Hepatocyte (in vitro differentiated cells): ENCODE measurements around the gene GPR55. TPM values are rescaled to one million over a fixed set of nuclear protein-coding genes. Genes with fewer than 3 reads are reported as not detected.

ENCODE experiments used
- DNase-seq: peaks from one replicate; pipeline ENCODE4 v3.0.0-alpha.2; 2016; ENCODE audit warnings: low spot score
- H2AFZ ChIP-seq: fragments of 200-600 bp; sonication (generic); 2 replicates; pipeline ENCODE4 v1.6.0; 2016; ENCODE audit warnings: antibody characterized with exemption, mild to moderate bottlenecking
- H3K27ac ChIP-seq: fragments of 200-600 bp; sonication (generic); 2 replicates; pipeline ENCODE4 v1.5.1; 2016; ENCODE audit warnings: mild to moderate bottlenecking
- H3K27me3 ChIP-seq: fragments of 200-600 bp; sonication (generic); 2 replicates; pipeline ENCODE4 v1.6.1; 2016
- H3K36me3 ChIP-seq: fragments of 200-600 bp; sonication (generic); replicated peaks from 2 replicates; pipeline ENCODE4 v1.5.1; 2016; ENCODE audit warnings: low read depth; ENCODE audit not compliant: insufficient read depth
- H3K4me1 ChIP-seq: fragments of 200-600 bp; sonication (generic); 2 replicates; pipeline ENCODE4 v1.5.1; 2016; ENCODE audit warnings: mild to moderate bottlenecking, moderate library complexity; ENCODE audit not compliant: insufficient read depth
- H3K4me2 ChIP-seq: fragments of 200-600 bp; sonication (generic); 2 replicates; pipeline ENCODE4 v1.6.0; 2016
- H3K4me3 ChIP-seq: fragments of 200-600 bp; sonication (generic); 2 replicates; pipeline ENCODE4 v1.5.1; 2016; ENCODE audit warnings: mild to moderate bottlenecking
- H3K79me2 ChIP-seq: fragments of 200-600 bp; sonication (generic); 2 replicates; pipeline ENCODE4 v1.6.0; 2017; ENCODE audit warnings: mild to moderate bottlenecking
- H3K9me2 ChIP-seq: fragments of 200-600 bp; sonication (generic); replicated peaks from 2 replicates; pipeline ENCODE4 v1.6.0; 2017; ENCODE audit warnings: mild to moderate bottlenecking; ENCODE audit not compliant: insufficient read depth
- H3K9me3 ChIP-seq: fragments of 200-600 bp; sonication (generic); 2 replicates; pipeline ENCODE4 v1.5.1; 2016; ENCODE audit warnings: low read depth, mild to moderate bottlenecking
- H4K20me1 ChIP-seq: fragments of 200-600 bp; sonication (generic); 2 replicates; pipeline ENCODE4 v1.6.0; 2016; ENCODE audit warnings: mild to moderate bottlenecking; ENCODE audit not compliant: insufficient read depth, poor library complexity, severe bottlenecking
- CTCF ChIP-seq: fragments of 200-600 bp; sonication (generic); IDR thresholded peaks from 2 replicates; pipeline ENCODE4 v1.5.1; 2016; ENCODE audit warnings: antibody characterized with exemption, mild to moderate bottlenecking; ENCODE audit not compliant: poor library complexity
- EZH2 ChIP-seq: fragments of 200-600 bp; sonication (generic); IDR thresholded peaks from 2 replicates; pipeline ENCODE4 v1.6.1; 2016; ENCODE audit warnings: antibody characterized with exemption, mild to moderate bottlenecking, borderline replicate concordance
- EZH2phosphoT487 ChIP-seq: fragments of 200-600 bp; sonication (generic); IDR thresholded peaks from one replicate; pipeline ENCODE4 v1.6.1; 2018; ENCODE audit warnings: antibody characterized with exemption, mild to moderate bottlenecking, low read depth, moderate library complexity; ENCODE audit not compliant: unreplicated experiment, severe bottlenecking
- WGBS: methylation state at CpG from one replicate; pipeline ENCODE4 v1.1.6; 2016; ENCODE audit warnings: low lambda C conversion rate; ENCODE audit errors: missing lambda C conversion rate; 5-methylcytosine and 5-hydroxymethylcytosine counted together
- polyA plus RNA-seq: library from polyadenylated mRNA; unstranded; fragments of >200 nt; fragmentation: Nextera tagmentation; extraction: Ambion mirVana; gene quantifications from 2 replicates; pipeline ENCODE4 v1.2.1, GENCODE V29; 2016
- total RNA-seq: library from RNA; depleted of rRNA; stranded (reverse); fragments of >200 nt; gene quantifications from 2 replicates; pipeline ENCODE4 v1.2.3, GENCODE V29; 2014

The GPR55 gene
- total and polyA plus RNA-seq, 2 experiments from 2014 or later: 0.83 TPM; not detected in 1

GRCh38 chr2:230958820-230959756, 34.0 kb upstream of the GPR55 start:
- no peaks in the 10 kb centered on the region for H3K9me2 ChIP-seq
- no peak overlapping the region for H2AFZ ChIP-seq
- no peaks in the 10 kb centered on the region for H3K27me3 ChIP-seq
- DNase-seq: no peak
- no peaks in the 10 kb centered on the region for H3K36me3 ChIP-seq
- peaks cover 4% of the 10 kb centered on the region for H3K4me1 ChIP-seq
- no peak overlapping the region for H3K27ac ChIP-seq
- WGBS: 76% methylated on average over 7 of the region's 8 CpGs
- no peaks in the 10 kb centered on the region for H4K20me1 ChIP-seq
- H3K4me2 ChIP-seq: no peak overlapping the region
- TF ChIP-seq EZH2 (no peak), CTCF (no peak), EZH2phosphoT487 (no peak)
- no peaks in the 10 kb centered on the region for H3K79me2 ChIP-seq
- H3K4me3 ChIP-seq: no peak overlapping the region
- H3K9me3 ChIP-seq: no peaks in the 10 kb centered on the region

GRCh38 chr2:230957756-230958391, 32.8 kb upstream of the GPR55 start:
- peak overlapping the region; percentile 29 for H3K4me3 ChIP-seq
- H3K9me3 ChIP-seq: no peaks in the 10 kb centered on the region
- no peaks in the 10 kb centered on the region for H3K36me3 ChIP-seq
- H3K27ac ChIP-seq: no peak overlapping the region
- peak overlapping the region; percentile 88 for H3K4me2 ChIP-seq
- H3K4me1 ChIP-seq: peaks cover 4% of the 10 kb centered on the region
- peak overlapping the region; percentile 68 for H2AFZ ChIP-seq
- H3K9me2 ChIP-seq: no peaks in the 10 kb centered on the region
- H4K20me1 ChIP-seq: no peaks in the 10 kb centered on the region
- H3K79me2 ChIP-seq: no peaks in the 10 kb centered on the region
- TF ChIP-seq EZH2 (no peak), CTCF (no peak), EZH2phosphoT487 (no peak)
- DNase-seq: no peak
- H3K27me3 ChIP-seq: no peaks in the 10 kb centered on the region

GRCh38 chr2:230956827-230957755, 32.0 kb upstream of the GPR55 start:
- 9% methylated on average over 43 of the region's 43 CpGs for WGBS
- Histone ChIP-seq H4K20me1 (no peaks in the 10 kb centered on the region), H3K79me2 (no peaks in the 10 kb centered on the region), H3K27ac (no peak overlapping the region), H3K4me1 (peaks cover 4% of the 10 kb centered on the region), H3K27me3 (no peaks in the 10 kb centered on the region), H2AFZ (peak overlapping the region; percentile 68), H3K36me3 (no peaks in the 10 kb centered on the region), H3K4me2 (peak overlapping the region; percentile 88), H3K4me3 (peak overlapping the region; percentile 29), H3K9me2 (no peaks in the 10 kb centered on the region), H3K9me3 (no peaks in the 10 kb centered on the region)
- DNase-seq: peak; percentile 73
- no peak for TF ChIP-seq CTCF
- no peak for TF ChIP-seq EZH2phosphoT487
- no peak for TF ChIP-seq EZH2
